ENCODE data around the gene RPL41. TPM values are rescaled to one million over a fixed set of nuclear protein-coding genes. Genes with fewer than 3 reads are reported as not detected.
A peak's percentile ranks its signal among the peaks of the same experiment; 100 is the strongest.
"Not testable (repeated sequence)": the region's sequence is repeated elsewhere in the genome, so short reads cannot be mapped to it uniquely, and the experiment has no call there.

RPL41 gene
- total and polyA plus RNA-seq, 11 donors: 533 to 4,466 (median 1,999) TPM

DNA sequence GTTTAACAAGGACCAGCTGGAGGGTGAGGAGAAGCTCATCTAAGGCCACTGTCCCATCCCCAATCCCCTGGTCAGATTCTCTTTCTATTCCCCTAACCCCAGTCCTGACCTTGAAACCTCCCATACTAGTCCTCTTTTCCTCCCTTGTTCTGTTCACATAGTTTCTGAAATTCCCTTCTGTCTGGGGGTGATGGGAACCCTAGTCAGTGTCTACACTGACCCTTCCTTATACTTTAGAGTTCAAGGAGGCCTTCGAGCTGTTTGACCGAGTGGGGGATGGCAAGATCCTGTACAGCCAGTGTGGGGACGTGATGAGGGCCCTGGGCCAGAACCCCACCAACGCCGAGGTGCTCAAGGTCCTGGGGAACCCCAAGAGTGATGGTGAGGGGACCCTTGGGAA is 38.4 kb downstream of the RPL41 start:
- intact Hi-C loops (cut with DNase I): loop anchor here in 4 of 10 donors (5.0 kb wide), 2 partner anchors 33 to 38 kb away; partner anchors contain the start of genes RPL41 (in 3 of the 4) and ZC3H10 (in 3 of the 4)
- 90 to 94% (median 93%) methylated on average over 5 of the region's 5 CpGs for WGBS, 4 donors
- TF ChIP-seq, protein P1, sequence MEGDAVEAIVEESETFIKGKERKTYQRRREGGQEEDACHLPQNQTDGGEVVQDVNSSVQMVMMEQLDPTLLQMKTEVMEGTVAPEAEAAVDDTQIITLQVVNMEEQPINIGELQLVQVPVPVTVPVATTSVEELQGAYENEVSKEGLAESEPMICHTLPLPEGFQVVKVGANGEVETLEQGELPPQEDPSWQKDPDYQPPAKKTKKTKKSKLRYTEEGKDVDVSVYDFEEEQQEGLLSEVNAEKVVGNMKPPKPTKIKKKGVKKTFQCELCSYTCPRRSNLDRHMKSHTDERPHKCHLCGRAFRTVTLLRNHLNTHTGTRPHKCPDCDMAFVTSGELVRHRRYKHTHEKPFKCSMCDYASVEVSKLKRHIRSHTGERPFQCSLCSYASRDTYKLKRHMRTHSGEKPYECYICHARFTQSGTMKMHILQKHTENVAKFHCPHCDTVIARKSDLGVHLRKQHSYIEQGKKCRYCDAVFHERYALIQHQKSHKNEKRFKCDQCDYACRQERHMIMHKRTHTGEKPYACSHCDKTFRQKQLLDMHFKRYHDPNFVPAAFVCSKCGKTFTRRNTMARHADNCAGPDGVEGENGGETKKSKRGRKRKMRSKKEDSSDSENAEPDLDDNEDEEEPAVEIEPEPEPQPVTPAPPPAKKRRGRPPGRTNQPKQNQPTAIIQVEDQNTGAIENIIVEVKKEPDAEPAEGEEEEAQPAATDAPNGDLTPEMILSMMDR (IDR thresholded peaks at IDR 0.05): no peak
- no peak for TF ChIP-seq POLR2A (IDR thresholded peaks at IDR 0.05)
- Histone ChIP-seq H3K27ac (no peak overlapping the region), H3K9me3 (no peaks in the 10 kb centered on the region), H3K4me1 (peaks cover 4 to 41% (median 27%) of the 10 kb centered on the region in 12 donors), H3K27me3 (no peaks in the 10 kb centered on the region), H3K4me3 (no peak overlapping the region), H3K36me3 (peaks cover 0 to 10% (median 6%) of the 10 kb centered on the region in 9 donors)
- ATAC-seq: no peak
- DNase-seq: no peak

DNA sequence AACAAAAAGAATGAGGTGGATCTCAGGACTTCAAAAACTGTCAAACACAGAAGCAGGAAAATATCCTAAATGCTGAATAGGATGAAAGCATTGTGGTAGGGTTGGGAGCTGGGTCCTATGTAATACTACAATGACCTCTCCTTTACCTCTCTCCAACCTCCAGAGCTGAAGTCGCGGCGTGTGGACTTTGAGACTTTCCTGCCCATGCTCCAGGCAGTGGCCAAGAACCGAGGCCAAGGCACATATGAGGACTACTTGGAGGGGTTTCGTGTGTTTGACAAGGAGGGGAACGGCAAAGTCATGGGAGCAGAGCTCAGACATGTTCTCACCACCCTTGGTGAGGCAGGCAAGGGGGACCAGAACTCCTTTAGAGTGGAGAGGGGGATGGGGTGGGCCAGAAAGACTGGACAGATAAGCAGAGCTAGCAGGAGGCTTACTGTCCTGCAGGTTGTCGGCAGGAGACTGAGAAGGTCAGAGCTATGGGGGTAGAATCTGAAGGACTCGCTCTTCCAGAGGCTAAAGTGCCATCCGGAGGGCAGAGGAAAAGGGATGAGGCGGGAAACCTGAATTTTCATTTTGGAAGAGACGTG is 38.9 kb downstream of the RPL41 start:
- DNase-seq: no peak
- no peak for ATAC-seq
- H3K27ac ChIP-seq: no peak overlapping the region
- no peak overlapping the region for H3K4me3 ChIP-seq
- peaks cover 4 to 46% (median 32%) of the 10 kb centered on the region in 12 donors for H3K4me1 ChIP-seq
- WGBS, 4 donors: 86 to 94% (median 91%) methylated on average over 11 of the region's 11 CpGs
- no peaks in the 10 kb centered on the region for H3K9me3 ChIP-seq
- TF ChIP-seq, protein P1 (IDR thresholded peaks at IDR 0.05): no peak
- no peak for TF ChIP-seq POLR2A (IDR thresholded peaks at IDR 0.05)
- intact Hi-C loops (cut with DNase I): loop anchor here in 4 of 10 donors (5.0 kb wide), 2 partner anchors 33 to 38 kb away; partner anchors contain the start of genes RPL41 (in 3 of the 4) and ZC3H10 (in 3 of the 4)
- peaks cover 0 to 12% (median 10%) of the 10 kb centered on the region in 9 donors for H3K36me3 ChIP-seq
- no peaks in the 10 kb centered on the region for H3K27me3 ChIP-seq

DNA sequence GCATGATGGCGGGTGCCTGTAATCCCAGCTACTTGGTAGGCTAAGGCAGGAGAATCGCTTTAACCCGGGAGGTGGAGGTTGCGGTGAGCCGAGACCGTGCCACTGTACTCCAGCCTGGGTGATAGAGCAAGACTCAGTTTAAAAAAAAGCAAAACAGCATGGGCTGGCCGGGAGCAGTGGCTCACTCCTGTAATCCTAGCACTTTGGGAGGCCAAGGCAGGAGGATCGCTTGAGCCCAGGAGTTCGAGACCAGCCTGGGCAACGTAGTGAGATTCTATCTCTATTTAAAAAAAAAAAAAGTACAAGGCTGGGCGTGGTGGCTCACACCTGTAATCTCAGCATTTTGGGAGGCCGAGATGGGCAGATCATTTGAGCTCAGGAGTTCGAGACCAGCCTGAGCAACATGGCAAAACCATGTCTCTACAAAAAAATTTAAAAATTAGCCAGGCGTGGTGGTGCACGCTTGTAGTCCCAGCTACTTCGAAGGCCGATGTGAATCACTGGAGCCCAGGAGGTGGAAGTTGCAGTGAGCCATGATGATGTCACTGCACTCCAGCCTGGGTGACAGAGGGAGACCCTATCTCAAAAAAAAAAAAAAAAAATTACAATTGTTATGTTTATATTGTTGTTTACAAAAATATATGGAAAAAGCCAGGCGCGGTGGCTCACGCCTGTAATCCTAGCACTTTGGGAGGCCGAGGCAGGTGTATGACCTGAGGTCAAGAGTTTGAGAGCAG is 40.2 kb downstream of the RPL41 start:
- Histone ChIP-seq H3K27ac (peak overlapping the region; percentile 92 to 99 (median 98)), H3K36me3 (peaks cover 0 to 25% (median 23%) of the 10 kb centered on the region in 9 donors), H3K4me1 (peaks cover 8 to 46% (median 41%) of the 10 kb centered on the region in 12 donors), H3K4me3 (peak overlapping the region in 11 of 12 donors; percentile 22 to 98 (median 93))
- WGBS, 4 donors: 94 to 97% (median 95%) methylated on average over 21 of the region's 21 CpGs
- intact Hi-C loops (cut with DNase I): loop anchor here in 5 of 10 donors (1.0 to 5.0 kb wide), 3 partner anchors 28 to 39 kb away; partner anchors contain the start of genes RPL41 (in 3 of the 5), ZC3H10 (in 3 of the 5) and ESYT1 (in 1 of the 5)
- not testable (repeated sequence) for DNase-seq, ATAC-seq, H3K27me3 ChIP-seq, H3K9me3 ChIP-seq

DNA sequence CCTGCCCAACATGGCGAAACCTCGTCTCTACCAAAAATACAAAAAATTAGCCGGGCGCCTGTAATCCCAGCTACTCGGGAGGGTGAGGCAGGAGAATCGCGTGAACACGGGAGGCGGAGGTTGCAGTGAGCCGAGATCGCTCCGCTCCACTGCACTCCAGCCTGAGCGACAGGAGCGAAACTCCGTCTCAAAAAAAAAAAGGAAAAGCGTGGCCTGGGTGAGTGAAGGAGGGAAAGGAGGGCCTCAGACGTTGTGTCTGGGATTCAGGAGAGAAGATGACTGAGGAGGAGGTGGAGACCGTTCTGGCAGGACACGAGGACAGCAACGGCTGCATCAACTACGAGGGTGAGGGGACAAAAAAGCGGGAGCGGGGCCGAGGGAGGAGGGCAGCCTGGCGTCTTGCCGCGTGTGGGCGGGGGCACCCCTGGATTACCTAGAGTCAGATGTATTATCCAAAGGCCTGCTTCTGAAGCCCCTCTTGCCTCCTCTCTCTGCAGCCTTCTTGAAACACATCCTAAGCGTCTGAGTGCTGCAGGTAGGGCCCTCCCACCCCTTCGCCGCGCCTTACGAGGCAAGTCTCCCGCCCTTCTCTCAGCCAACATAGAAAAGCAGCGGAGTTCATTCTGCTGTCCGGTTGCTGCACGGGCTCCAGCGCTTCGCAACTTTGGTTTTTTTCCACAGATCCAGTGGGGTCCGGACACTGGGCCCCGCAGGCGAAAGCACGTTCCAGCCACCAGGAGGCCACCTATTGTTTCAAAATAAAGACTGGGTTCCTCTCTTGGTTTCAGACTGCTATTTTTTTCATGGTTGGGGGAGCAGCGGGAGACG is 41.0 kb downstream of the RPL41 start:
- peak in 1 of 2 donors; percentile 23 for TF ChIP-seq POLR2A (IDR thresholded peaks at IDR 0.05)
- TF ChIP-seq, protein P1 (IDR thresholded peaks at IDR 0.05): peak; percentile 41 to 81 (median 60)
- intact Hi-C loops (cut with DNase I): loop anchor here in 9 of 10 donors (1.0 to 5.0 kb wide), 7 partner anchors 29 to 40 kb away; partner anchors contain the start of genes ZC3H10 (in 6 of the 9), RPL41 (in 3 of the 9), ESYT1 (in 2 of the 9) and SMARCC2 (in 1 of the 9)
- DNase-seq (peak; percentile 78 to 83 (median 79)), ATAC-seq (peak; percentile 23 to 55 (median 42))
- Histone ChIP-seq H3K36me3 (peaks cover 0 to 33% (median 31%) of the 10 kb centered on the region in 9 donors), H3K9me3 (no peaks in the 10 kb centered on the region), H3K4me3 (peak overlapping the region; percentile 22 to 98 (median 90)), H3K27ac (peak overlapping the region; percentile 92 to 99 (median 98)), H3K4me1 (peaks cover 8 to 51% (median 43%) of the 10 kb centered on the region in 12 donors), H3K27me3 (no peaks in the 10 kb centered on the region)
- WGBS, 4 donors: 7 to 12% (median 8%) methylated on average over 44 to 45 of the region's 45 CpGs

Measured in heart left ventricle (tissue), 16 donors.